ENCODE results near the gene DSCAML1.

DSCAML1 gene, protein sequence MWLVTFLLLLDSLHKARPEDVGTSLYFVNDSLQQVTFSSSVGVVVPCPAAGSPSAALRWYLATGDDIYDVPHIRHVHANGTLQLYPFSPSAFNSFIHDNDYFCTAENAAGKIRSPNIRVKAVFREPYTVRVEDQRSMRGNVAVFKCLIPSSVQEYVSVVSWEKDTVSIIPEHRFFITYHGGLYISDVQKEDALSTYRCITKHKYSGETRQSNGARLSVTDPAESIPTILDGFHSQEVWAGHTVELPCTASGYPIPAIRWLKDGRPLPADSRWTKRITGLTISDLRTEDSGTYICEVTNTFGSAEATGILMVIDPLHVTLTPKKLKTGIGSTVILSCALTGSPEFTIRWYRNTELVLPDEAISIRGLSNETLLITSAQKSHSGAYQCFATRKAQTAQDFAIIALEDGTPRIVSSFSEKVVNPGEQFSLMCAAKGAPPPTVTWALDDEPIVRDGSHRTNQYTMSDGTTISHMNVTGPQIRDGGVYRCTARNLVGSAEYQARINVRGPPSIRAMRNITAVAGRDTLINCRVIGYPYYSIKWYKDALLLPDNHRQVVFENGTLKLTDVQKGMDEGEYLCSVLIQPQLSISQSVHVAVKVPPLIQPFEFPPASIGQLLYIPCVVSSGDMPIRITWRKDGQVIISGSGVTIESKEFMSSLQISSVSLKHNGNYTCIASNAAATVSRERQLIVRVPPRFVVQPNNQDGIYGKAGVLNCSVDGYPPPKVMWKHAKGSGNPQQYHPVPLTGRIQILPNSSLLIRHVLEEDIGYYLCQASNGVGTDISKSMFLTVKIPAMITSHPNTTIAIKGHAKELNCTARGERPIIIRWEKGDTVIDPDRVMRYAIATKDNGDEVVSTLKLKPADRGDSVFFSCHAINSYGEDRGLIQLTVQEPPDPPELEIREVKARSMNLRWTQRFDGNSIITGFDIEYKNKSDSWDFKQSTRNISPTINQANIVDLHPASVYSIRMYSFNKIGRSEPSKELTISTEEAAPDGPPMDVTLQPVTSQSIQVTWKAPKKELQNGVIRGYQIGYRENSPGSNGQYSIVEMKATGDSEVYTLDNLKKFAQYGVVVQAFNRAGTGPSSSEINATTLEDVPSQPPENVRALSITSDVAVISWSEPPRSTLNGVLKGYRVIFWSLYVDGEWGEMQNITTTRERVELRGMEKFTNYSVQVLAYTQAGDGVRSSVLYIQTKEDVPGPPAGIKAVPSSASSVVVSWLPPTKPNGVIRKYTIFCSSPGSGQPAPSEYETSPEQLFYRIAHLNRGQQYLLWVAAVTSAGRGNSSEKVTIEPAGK (N-terminal part only)

DNA sequence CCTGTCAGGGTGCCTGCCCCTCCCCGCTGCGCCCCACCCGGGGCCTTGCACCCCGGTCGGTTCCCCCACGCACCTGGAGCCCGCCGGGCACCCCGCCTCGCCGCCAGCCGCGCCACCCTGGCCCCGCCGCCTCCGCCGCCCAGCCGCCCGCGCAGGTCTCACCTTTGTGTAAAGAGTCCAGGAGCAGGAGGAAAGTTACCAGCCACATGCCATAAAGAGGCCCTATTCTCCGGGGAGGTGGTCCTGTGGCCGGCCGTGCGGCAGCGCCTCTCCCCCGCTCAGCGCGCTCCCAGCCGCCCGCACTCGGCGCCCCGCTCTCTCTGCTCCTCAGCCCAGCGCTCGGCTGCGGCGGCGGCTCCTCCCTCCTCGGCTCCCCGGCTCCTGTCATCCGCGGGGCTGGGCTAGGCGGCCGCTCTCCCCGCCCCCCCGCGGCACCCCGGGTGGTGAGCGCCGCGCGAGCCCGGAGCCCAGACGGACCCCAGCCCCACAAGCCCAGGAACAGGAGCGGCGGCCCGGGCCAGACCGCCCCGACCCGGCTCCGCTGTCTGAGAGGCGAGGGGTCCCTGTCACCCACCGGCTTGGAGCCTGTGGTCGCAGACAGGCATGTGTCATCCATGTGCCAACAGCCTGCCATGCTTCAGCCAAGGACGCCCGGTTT lies at the start of gene DSCAML1:
Gene DSCAML1 (minus strand): TSS at position 345 of the 658 bp plus-strand sequence. CDS start 137 bp downstream, at position 208.
- DNase-seq (ENCODE audit: low read depth in 2 of 2): no peak

- peak; percentile 79 for DNase-seq (ENCODE audit: low read depth in 2 of 2)
These were observed 46.9 kb upstream of the DSCAML1 start for GRCh38 chr11:117843666-117844484.

- DNase-seq (ENCODE audit: low read depth in 2 of 2): no peak
These were observed 45.3 kb upstream of the DSCAML1 start for GRCh38 chr11:117842131-117842941.

GRCh38 chr11:117841551-117842031 lies 44.6 kb upstream of the DSCAML1 start:
- DNase-seq (ENCODE audit: low read depth in 2 of 2): no peak

- DNase-seq (ENCODE audit: low read depth in 2 of 2): no peak
These were observed 44.0 kb upstream of the DSCAML1 start for GRCh38 chr11:117840881-117841550.

GRCh38 chr11:117839936-117840813 lies 43.2 kb upstream of the DSCAML1 start:
- no peak for DNase-seq (ENCODE audit: low read depth in 2 of 2)

DNA sequence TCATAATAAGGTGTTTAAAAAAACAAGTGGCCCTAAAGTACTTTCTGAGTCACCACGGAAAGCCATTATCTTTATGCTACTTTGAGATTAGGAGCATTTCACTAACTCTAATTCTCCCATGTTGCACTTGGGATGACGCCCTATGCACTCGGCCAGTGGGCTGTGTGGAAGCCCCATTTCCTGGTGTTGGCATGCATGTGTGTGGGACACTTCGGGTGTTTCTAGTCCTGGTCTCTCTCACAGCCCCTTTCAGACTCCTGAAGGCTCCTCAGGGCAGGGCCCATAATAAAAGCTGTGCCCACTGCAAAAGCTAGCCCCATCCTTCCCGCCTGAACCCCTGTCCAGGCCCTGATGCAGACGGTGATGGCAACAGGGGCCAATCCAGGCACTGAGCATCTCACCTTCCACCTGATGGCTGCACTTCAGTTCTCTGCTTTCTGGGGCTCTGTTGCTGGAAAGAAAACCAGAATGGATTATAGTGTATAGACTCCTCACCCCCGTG lies 42.4 kb upstream of the DSCAML1 start:
- no peak for DNase-seq (ENCODE audit: low read depth in 2 of 2)

- DNase-seq (ENCODE audit: low read depth in 2 of 2): no peak
These were observed 41.9 kb upstream of the DSCAML1 start for GRCh38 chr11:117838901-117839300.

DNA sequence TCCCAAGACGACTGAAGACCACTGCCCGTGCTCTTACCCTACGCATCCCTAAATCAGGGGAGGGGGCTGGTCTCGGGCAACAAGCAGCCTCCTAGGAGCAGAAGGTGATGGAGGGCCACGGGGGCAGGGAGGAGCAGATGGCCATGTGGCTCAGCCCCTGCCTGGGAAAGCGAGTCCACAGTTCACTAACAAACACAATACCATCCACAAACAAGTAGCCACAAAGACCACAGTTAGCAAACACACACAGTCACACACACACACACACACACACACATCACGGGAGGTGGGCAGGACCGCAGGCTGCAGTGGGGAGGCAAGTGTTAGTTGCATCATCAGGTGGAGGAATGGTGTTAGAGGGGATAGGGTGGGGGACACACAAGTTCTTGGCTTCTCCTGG lies 40.8 kb upstream of the DSCAML1 start:
- no peak for DNase-seq (ENCODE audit: low read depth in 2 of 2)

DNA sequence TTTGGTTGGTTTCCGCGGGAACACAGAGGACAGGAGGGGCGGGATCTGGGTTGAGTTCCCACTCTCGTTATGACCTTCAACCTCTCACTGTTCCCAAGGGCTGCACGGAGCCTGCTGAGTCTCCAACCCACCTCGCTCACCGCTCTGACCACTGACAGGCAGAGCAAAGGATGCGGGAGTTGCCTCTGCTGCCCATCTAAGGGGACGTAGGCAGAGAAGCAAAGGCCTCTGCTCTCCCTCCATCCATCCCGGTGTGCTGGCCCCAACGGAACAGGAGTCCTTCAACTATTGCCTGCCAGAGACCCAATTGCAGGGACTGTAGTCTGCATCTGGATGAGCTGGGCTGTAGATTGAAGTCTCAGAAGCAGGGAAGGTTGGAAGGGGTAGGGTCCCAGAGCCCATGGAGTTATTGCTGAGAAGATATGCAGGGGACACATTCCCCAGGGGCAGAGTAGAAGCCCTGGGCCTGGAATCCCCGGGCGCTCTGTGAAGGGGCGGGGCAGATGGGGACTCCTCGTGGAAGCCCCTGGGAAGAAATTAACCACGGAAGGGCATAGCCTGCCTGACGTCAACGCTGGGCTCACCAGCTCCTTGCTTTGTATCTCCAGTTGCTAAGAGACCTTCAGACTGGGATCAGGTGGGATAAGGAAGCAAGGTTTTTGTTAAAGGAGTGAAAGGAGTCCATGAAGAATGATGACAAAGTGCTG lies 40.2 kb upstream of the DSCAML1 start:
- no peak for DNase-seq (ENCODE audit: low read depth in 2 of 2)

DNA sequence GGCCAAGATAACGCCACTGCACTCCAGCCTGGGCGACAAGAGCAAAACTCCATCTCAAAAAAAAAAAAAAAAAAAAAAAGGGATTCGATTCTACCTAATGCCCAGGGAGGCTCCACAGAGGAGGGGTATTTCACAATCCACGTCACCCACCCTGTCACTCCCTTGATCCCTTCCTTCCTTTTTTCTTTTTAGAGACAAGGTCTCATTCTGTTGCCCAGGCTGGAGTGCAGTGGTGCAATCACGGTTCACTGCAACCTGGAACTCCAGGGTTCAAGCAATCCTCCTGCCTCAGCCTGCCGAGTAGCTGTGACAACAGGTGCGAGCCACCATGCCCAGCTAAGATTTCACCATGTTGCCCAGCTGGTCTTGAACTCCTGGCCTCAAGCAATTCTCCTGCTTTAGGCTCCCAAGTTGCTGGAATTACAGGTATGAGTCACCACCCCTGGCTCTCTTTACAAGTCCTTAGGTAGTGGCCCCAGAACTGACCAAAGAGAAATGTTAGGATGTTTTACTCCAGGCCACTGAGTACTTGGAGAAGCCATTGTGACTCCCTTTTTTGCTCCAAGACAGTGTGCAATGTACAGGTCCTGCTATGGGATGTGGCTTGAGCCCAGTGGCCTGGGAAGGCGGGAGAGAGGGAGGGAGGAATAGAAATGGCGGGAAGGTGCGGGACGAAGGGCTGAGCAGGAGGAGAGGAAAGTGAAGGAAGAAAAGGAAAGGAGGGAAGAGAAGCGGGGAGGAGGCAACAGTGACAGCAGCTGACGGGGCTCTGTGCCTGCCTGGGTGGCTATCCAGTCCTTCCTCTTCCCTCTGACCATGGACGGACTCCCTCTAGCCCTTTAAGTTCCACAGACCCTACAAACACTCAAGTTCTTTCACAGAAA lies 39.3 kb upstream of the DSCAML1 start:
- DNase-seq (ENCODE audit: low read depth in 2 of 2): no peak

- no peak for DNase-seq (ENCODE audit: low read depth in 2 of 2)
These were observed 38.6 kb upstream of the DSCAML1 start for GRCh38 chr11:117835576-117835975.

DNA sequence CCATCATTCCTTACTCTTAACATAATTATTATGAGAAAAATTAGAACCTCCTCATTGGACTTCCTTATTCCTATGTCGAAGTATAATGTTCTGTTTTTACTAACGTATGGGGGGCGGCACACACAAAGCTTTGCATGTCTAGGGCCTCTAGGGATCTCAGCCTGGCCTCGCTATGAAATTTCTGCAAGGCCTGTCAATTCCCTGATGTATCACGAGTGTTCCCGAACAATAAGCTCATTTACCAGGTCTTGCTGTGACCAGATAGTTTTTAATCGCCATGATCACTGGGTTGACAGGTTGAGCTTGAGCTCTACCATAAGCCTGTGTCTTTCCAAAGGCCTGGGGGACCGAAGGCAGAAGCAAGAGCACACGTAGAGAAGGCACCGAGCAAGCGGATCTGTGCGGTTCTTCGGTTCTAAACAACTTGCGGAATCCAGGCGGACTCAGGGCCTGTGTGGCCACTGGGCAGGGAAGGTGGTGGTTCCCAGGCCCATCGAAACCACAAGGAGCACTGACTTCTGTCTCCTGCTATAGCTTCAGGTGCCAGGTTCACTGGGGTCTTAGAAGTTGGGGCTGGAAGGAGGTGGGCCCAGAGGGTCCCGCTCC lies 37.9 kb upstream of the DSCAML1 start:
- no peak for DNase-seq (ENCODE audit: low read depth in 2 of 2)

- DNase-seq (ENCODE audit: low read depth in 2 of 2): no peak
These were observed 37.2 kb upstream of the DSCAML1 start for GRCh38 chr11:117834068-117834810.

- no peak for DNase-seq (ENCODE audit: low read depth in 2 of 2)
These were observed 36.4 kb upstream of the DSCAML1 start for GRCh38 chr11:117833401-117833891.
